WTC11 (cell line): ENCODE measurements around the gene TRIM65. TPM values are rescaled to one million over a fixed set of nuclear protein-coding genes. Genes with fewer than 3 reads are reported as not detected.

Source experiments
- ATAC-seq: fragments of 200-7000 bp; cut with Tn5 transposase; 2 replicates; pipeline ENCODE4 v1.10.0; 2021; ENCODE audit warnings: mild to moderate bottlenecking, moderate library complexity
- CTCF ChIA-PET: fragments of 300-600 bp; sonication (Branson Sonifier 250); formaldehyde crosslinking; loops from one replicate; lab custom pipeline; 2021; ENCODE audit warnings: antibody characterized with exemption; lab: Charles Lee
- POLR2A ChIA-PET: fragments of 350-600 bp; sonication (Branson Sonifier 250); formaldehyde crosslinking; loops from one replicate; lab custom pipeline; 2021; ENCODE audit warnings: antibody characterized with exemption; lab: Charles Lee
- DNase-seq: peaks from one replicate; pipeline ENCODE4 v3.0.0; 2021; ENCODE audit warnings: low spot score
- H3K27ac Mint-ChIP-seq: 2 replicates; pipeline ENCODE4 v1.8.0; 2021; ENCODE audit warnings: mixed read lengths
- H3K27me3 Mint-ChIP-seq: 2 replicates; pipeline ENCODE4 v1.8.0; 2021; ENCODE audit warnings: low read depth, mild to moderate bottlenecking, moderate library complexity, mixed read lengths
- H3K36me3 Mint-ChIP-seq: 2 replicates; pipeline ENCODE4 v1.8.0; 2021; ENCODE audit warnings: mixed read lengths
- H3K4me1 Mint-ChIP-seq: 2 replicates; pipeline ENCODE4 v1.8.0; 2022; ENCODE audit warnings: mixed read lengths
- H3K4me3 Mint-ChIP-seq: 2 replicates; pipeline ENCODE4 v1.8.0; 2021; ENCODE audit warnings: mild to moderate bottlenecking, moderate library complexity, mixed read lengths
- H3K9me3 Mint-ChIP-seq: 2 replicates; pipeline ENCODE4 v1.8.0; 2021; ENCODE audit warnings: mixed read lengths
- NR1H2 ChIP-seq: sonication (generic); formaldehyde crosslinking; IDR thresholded peaks from 2 replicates; pipeline ENCODE4 v1.9.0; 2021; ENCODE audit warnings: mild to moderate bottlenecking, moderate library complexity, missing genetic modification reagents
- NR3C1 ChIP-seq: sonication (generic); formaldehyde crosslinking; conservative IDR thresholded peaks from 2 replicates; pipeline ENCODE4 v1.8.1; 2023; ENCODE audit warnings: low read depth, mild to moderate bottlenecking, missing genetic modification reagents
- TEAD4 ChIP-seq: sonication (generic); formaldehyde crosslinking; IDR thresholded peaks from 2 replicates; pipeline ENCODE4 v1.8.0; 2022; ENCODE audit warnings: mild to moderate bottlenecking, missing genetic modification reagents
- ZNF416 ChIP-seq: fragments of 250-450 bp; sonication (Bioruptor Pico); IDR thresholded peaks from 2 replicates; pipeline ENCODE4 v1.9.0; 2021; ENCODE audit warnings: mild to moderate bottlenecking, inconsistent platforms
- ZNF671 ChIP-seq: fragments of 250-450 bp; sonication (Bioruptor Pico); IDR thresholded peaks from 2 replicates; pipeline ENCODE4 v1.8.0; 2021; ENCODE audit warnings: mild to moderate bottlenecking
- total RNA-seq: library from RNA; stranded (reverse); gene quantifications from 3 replicates; pipeline ENCODE4 v1.2.3, GENCODE V29; 2021
- TF ChIP-seq, protein P1 (sequence below): sonication (generic); formaldehyde crosslinking; IDR thresholded peaks from 2 replicates; pipeline ENCODE4 v1.8.1; 2022; ENCODE audit warnings: missing genetic modification reagents, borderline replicate concordance
- TF ChIP-seq, protein P2 (sequence below): sonication (generic); formaldehyde crosslinking; IDR thresholded peaks from 2 replicates; pipeline ENCODE4 v1.8.1; 2023; ENCODE audit warnings: mild to moderate bottlenecking, missing genetic modification reagents, moderate library complexity
- TF ChIP-seq, protein P3 (sequence below): sonication (generic); formaldehyde crosslinking; IDR thresholded peaks from 2 replicates; pipeline ENCODE4 v1.8.1; 2022; ENCODE audit warnings: low read depth, missing genetic modification reagents, borderline replicate concordance
- TF ChIP-seq, protein P4 (sequence below): sonication (generic); formaldehyde crosslinking; IDR thresholded peaks from 2 replicates; pipeline ENCODE4 v1.8.0; 2023; ENCODE audit warnings: mild to moderate bottlenecking, missing genetic modification reagents
- TF ChIP-seq, protein P5 (sequence below): sonication (generic); formaldehyde crosslinking; conservative IDR thresholded peaks from 2 replicates; pipeline ENCODE4 v1.8.1; 2022; ENCODE audit warnings: mild to moderate bottlenecking, missing genetic modification reagents
- TF ChIP-seq, protein P6 (sequence below): fragments of 200-600 bp; IDR thresholded peaks from 2 replicates; pipeline ENCODE4 v1.8.0; 2022; ENCODE audit warnings: antibody characterized with exemption
- TF ChIP-seq, protein P7 (sequence below): fragments of 250-450 bp; sonication (Bioruptor Pico); IDR thresholded peaks from 2 replicates; pipeline ENCODE4 v1.9.0; 2021; ENCODE audit warnings: moderate library complexity, mild to moderate bottlenecking, inconsistent platforms, borderline replicate concordance

Gene TRIM65
- total RNA-seq, 1 experiment from 2014 or later: 56.4 TPM

DNA sequence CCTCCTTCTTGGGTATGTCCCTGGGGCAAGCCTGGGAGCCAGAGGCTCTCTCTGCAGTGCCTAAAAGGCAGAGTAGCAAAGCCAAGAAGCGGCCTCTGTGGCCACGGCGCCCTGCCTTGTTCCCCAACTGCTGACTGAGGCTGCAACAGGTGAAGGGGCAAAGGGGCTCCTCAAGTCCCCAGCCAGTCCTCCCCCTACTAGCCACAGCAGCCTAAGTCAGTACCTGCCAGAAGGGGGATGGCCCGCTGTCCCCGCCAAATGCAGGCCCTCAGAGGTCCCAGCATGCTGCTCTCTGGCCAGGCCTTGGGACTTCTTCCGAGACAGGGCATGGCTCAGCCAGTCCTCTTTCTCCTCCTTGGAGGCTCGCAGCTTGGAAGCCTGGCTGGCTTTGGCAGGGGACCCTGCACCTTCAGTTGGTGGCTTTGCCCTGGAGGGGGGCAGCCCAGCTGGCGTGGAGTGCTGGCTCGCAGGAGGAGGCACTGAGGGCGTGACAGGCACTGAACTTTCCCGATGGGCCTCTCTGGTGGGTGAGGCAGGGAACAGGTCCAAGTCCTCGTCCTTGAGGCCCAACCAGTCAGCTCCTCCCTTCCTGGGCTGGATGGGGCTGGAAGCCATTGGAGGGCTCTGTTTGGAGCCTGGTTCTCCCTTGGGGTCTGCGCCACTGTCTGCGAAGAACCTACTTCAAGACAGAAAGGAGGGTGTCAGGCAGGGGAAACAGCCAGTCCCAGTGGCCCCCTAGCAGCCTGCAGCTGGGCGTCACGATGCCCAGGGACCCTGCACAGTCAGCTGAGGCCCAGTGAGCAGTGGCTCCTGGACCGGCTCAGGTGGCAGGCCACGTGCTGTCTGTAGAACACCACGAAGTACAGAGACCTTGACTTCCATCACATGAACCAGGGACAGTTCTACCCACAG is 26.5 kb upstream of the TRIM65 start (continued):
- TF ChIP-seq TEAD4 (CRISPR knock-in tag): no peak
- TF ChIP-seq, all 79 proteins: peak for 0

DNA sequence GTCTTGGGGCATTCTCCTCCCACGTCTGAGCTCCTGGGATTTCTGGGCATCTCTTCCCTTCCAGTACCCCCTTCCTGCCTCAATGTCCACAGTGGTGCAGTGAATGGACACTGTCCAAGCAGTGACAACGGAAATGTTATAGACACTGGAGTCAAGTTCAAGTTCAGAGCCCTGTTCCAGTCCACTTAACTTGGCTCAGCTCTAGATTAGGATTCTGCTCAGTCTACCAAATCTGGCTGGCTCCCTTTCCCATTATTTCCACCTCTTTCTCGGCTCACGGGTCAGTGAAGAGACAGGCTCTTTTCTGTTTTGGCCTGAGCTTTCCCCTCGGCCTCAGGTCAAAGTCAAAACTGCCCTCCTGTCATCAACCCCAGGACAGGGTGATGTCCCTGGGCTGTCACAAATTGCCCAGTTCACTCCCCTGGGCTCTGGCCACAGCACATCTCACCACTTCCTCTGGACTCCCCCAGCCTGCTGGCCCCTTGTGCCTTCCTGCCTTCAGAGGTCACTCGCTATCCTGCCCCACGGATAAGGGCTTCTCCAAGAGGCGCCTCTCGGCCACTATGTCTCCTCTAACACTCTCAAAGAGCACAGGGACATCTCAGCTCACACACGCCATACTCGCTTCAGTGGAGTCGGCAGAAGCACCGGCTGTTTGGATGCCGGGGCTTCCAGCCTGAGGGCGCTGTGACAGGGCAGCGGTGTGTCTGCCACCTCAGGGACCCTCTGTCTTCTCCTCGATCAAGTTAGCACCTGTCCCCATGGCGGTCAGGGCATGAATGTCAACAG is 25.6 kb upstream of the TRIM65 start:
- no peaks in the 10 kb centered on the region for H3K27me3 Mint-ChIP-seq
- no peak for ATAC-seq
- POLR2A ChIA-PET: no interaction called here
- TF ChIP-seq ZNF671 (CRISPR knock-in tag): no peak
- TF ChIP-seq, protein P1, sequence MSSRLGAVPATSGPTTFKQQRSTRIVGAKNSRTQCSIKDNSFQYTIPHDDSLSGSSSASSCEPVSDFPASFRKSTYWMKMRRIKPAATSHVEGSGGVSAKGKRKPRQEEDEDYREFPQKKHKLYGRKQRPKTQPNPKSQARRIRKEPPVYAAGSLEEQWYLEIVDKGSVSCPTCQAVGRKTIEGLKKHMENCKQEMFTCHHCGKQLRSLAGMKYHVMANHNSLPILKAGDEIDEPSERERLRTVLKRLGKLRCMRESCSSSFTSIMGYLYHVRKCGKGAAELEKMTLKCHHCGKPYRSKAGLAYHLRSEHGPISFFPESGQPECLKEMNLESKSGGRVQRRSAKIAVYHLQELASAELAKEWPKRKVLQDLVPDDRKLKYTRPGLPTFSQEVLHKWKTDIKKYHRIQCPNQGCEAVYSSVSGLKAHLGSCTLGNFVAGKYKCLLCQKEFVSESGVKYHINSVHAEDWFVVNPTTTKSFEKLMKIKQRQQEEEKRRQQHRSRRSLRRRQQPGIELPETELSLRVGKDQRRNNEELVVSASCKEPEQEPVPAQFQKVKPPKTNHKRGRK (CRISPR knock-in tag): no peak
- TF ChIP-seq ZNF416: no peak
- TF ChIP-seq, all 79 proteins: peak for 0
- CTCF ChIA-PET: interaction anchor here (0.6 kb wide), 1 partner anchor 84 kb away, joined by 3 read pairs; no protein-coding TSS in a partner anchor
- no peaks in the 10 kb centered on the region for H3K4me1 Mint-ChIP-seq
- DNase-seq: no peak
- H3K4me3 Mint-ChIP-seq: no peak overlapping the region
- H3K9me3 Mint-ChIP-seq: no peaks in the 10 kb centered on the region
- peaks cover 2% of the 10 kb centered on the region; the same call in 1 of the 2 replicates for H3K36me3 Mint-ChIP-seq
- H3K27ac Mint-ChIP-seq: peak overlapping the region; percentile 70; the same call in 1 of the 2 replicates

DNA sequence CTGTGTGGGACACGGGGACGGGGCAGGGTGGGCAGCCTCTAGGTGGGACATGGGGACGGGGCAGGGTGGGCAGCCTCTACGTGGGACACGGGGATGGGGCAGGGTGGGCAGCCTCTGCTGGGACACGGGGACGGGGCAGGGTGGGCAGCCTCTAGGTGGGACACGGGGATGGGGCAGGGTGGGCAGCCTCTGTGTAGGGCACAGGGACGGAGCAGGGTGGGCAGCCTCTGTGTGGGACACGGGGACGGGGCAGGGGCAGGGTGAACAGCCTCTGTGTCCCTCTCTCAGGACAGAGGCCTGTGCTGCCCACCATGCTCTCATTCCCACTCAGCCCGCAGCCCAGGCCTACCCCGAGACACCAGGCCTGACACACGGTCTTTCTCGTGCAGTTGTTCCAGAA is 24.8 kb upstream of the TRIM65 start:
- ATAC-seq: no peak
- ChIA-PET CTCF (interaction anchor here (7.4 kb wide), 1 partner anchor 16 kb away, joined by 53 read pairs; the partner anchor contains the start of gene MRPL38), POLR2A (no interaction called here)
- peaks cover 5% of the 10 kb centered on the region for H3K36me3 Mint-ChIP-seq
- H3K4me1 Mint-ChIP-seq: no peaks in the 10 kb centered on the region
- no peak overlapping the region for H3K4me3 Mint-ChIP-seq
- H3K9me3 Mint-ChIP-seq: no peaks in the 10 kb centered on the region
- no peaks in the 10 kb centered on the region for H3K27me3 Mint-ChIP-seq
- DNase-seq: no peak
- H3K27ac Mint-ChIP-seq: no peak overlapping the region
- TF ChIP-seq NR1H2 (CRISPR knock-in tag): no peak
- TF ChIP-seq, protein P2, sequence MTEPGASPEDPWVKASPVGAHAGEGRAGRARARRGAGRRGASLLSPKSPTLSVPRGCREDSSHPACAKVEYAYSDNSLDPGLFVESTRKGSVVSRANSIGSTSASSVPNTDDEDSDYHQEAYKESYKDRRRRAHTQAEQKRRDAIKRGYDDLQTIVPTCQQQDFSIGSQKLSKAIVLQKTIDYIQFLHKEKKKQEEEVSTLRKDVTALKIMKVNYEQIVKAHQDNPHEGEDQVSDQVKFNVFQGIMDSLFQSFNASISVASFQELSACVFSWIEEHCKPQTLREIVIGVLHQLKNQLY: no peak
- TF ChIP-seq NR3C1 (CRISPR knock-in tag): no peak

DNA sequence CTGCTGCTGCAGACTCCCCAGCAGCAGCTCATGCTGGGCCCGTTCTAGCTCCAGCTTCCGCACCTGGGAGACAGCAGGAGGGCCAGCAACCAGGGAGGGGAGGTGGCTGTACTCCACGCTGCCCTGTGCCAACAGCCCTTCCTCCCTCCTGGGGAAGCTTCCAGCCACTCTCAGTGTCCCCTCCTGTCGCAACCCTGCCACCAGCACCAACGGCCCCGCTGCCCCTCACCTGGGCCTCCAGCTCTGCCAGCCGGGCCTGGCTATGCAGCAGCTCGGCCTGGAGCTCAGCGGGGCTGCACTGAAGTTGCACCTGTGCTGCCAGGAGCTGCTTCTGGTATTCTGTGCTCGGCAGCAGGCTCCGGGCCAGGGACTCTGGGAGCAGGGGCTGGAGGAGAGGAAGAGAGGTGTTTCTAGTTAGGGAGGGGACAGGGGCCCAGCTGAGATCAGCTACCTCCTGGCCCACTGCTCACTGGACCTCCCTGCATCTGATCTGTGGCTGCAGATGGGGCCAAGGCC is 23.4 kb upstream of the TRIM65 start:
- Mint-ChIP-seq H3K27me3 (no peaks in the 10 kb centered on the region), H3K4me3 (no peak overlapping the region), H3K4me1 (no peaks in the 10 kb centered on the region), H3K27ac (no peak overlapping the region; the same call in 1 of the 2 replicates), H3K9me3 (no peaks in the 10 kb centered on the region), H3K36me3 (peaks cover 5% of the 10 kb centered on the region)
- POLR2A ChIA-PET: no interaction called here
- CTCF ChIA-PET: interaction anchor here (0.6 to 7.4 kb wide), 11 partner anchors 10 to 189 kb away, joined by 3 to 53 read pairs (median 4); partner anchors contain the start of gene MRPL38
- ATAC-seq (no peak), DNase-seq (no peak)
- TF ChIP-seq, protein P3, sequence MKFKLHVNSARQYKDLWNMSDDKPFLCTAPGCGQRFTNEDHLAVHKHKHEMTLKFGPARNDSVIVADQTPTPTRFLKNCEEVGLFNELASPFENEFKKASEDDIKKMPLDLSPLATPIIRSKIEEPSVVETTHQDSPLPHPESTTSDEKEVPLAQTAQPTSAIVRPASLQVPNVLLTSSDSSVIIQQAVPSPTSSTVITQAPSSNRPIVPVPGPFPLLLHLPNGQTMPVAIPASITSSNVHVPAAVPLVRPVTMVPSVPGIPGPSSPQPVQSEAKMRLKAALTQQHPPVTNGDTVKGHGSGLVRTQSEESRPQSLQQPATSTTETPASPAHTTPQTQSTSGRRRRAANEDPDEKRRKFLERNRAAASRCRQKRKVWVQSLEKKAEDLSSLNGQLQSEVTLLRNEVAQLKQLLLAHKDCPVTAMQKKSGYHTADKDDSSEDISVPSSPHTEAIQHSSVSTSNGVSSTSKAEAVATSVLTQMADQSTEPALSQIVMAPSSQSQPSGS (CRISPR knock-in tag): no peak
- TF ChIP-seq, protein P4, sequence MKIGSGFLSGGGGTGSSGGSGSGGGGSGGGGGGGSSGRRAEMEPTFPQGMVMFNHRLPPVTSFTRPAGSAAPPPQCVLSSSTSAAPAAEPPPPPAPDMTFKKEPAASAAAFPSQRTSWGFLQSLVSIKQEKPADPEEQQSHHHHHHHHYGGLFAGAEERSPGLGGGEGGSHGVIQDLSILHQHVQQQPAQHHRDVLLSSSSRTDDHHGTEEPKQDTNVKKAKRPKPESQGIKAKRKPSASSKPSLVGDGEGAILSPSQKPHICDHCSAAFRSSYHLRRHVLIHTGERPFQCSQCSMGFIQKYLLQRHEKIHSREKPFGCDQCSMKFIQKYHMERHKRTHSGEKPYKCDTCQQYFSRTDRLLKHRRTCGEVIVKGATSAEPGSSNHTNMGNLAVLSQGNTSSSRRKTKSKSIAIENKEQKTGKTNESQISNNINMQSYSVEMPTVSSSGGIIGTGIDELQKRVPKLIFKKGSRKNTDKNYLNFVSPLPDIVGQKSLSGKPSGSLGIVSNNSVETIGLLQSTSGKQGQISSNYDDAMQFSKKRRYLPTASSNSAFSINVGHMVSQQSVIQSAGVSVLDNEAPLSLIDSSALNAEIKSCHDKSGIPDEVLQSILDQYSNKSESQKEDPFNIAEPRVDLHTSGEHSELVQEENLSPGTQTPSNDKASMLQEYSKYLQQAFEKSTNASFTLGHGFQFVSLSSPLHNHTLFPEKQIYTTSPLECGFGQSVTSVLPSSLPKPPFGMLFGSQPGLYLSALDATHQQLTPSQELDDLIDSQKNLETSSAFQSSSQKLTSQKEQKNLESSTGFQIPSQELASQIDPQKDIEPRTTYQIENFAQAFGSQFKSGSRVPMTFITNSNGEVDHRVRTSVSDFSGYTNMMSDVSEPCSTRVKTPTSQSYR (CRISPR knock-in tag): no peak
- TF ChIP-seq NR1H2 (CRISPR knock-in tag): no peak
- TF ChIP-seq, protein P5, sequence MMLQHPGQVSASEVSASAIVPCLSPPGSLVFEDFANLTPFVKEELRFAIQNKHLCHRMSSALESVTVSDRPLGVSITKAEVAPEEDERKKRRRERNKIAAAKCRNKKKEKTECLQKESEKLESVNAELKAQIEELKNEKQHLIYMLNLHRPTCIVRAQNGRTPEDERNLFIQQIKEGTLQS (CRISPR knock-in tag): no peak
- TF ChIP-seq, protein P6, sequence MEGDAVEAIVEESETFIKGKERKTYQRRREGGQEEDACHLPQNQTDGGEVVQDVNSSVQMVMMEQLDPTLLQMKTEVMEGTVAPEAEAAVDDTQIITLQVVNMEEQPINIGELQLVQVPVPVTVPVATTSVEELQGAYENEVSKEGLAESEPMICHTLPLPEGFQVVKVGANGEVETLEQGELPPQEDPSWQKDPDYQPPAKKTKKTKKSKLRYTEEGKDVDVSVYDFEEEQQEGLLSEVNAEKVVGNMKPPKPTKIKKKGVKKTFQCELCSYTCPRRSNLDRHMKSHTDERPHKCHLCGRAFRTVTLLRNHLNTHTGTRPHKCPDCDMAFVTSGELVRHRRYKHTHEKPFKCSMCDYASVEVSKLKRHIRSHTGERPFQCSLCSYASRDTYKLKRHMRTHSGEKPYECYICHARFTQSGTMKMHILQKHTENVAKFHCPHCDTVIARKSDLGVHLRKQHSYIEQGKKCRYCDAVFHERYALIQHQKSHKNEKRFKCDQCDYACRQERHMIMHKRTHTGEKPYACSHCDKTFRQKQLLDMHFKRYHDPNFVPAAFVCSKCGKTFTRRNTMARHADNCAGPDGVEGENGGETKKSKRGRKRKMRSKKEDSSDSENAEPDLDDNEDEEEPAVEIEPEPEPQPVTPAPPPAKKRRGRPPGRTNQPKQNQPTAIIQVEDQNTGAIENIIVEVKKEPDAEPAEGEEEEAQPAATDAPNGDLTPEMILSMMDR: no peak
- TF ChIP-seq, protein P7, sequence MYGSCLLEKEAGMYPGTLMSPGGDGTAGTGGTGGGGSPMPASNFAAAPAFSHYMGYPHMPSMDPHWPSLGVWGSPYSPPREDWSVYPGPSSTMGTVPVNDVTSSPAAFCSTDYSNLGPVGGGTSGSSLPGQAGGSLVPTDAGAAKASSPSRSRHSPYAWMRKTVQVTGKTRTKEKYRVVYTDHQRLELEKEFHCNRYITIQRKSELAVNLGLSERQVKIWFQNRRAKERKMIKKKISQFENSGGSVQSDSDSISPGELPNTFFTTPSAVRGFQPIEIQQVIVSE: no peak
